ENCODE results near the gene GCNT1. TPM values are rescaled to one million over a fixed set of nuclear protein-coding genes. Genes with fewer than 3 reads are reported as not detected.
"Not testable (repeated sequence)": the region's sequence is repeated elsewhere in the genome, so short reads cannot be mapped to it uniquely, and the experiment has no call there.

GCNT1 gene
- total RNA-seq, 1 donor from 2014 or later = 9.9 TPM

- no peak for DNase-seq (ENCODE audit: low spot score)
Measured at GRCh38 chr9:76490249-76490990, 31.4 kb downstream of the GCNT1 start.

- DNase-seq (ENCODE audit: low spot score) = not testable (repeated sequence)
Measured at GRCh38 chr9:76491056-76491455, 32.1 kb downstream of the GCNT1 start.

- DNase-seq (ENCODE audit: low spot score) = not testable (repeated sequence)
Measured at GRCh38 chr9:76493496-76493895, 34.5 kb downstream of the GCNT1 start.

GRCh38 chr9:76500061-76500460, 41.1 kb downstream of the GCNT1 start:
- DNase-seq (ENCODE audit: low spot score) = no peak

- DNase-seq (ENCODE audit: low spot score) = no peak
Measured at GRCh38 chr9:76502746-76503145, 43.8 kb downstream of the GCNT1 start.

- DNase-seq (ENCODE audit: low spot score) = no peak
Measured at GRCh38 chr9:76510041-76510440, 51.1 kb downstream of the GCNT1 start.

- DNase-seq (ENCODE audit: low spot score) = no peak
Measured at GRCh38 chr9:76510446-76510845, 51.5 kb downstream of the GCNT1 start.

- DNase-seq (ENCODE audit: low spot score) = no peak
Measured at GRCh38 chr9:76512826-76513225, 53.8 kb downstream of the GCNT1 start.

- no peak for DNase-seq (ENCODE audit: low spot score)
Measured at GRCh38 chr9:76516350-76516749, 57.4 kb downstream of the GCNT1 start.

GRCh38 chr9:76516871-76517270, 57.9 kb downstream of the GCNT1 start:
- DNase-seq (ENCODE audit: low spot score) = no peak

- DNase-seq (ENCODE audit: low spot score) = no peak
Measured at GRCh38 chr9:76519075-76519835, 60.3 kb downstream of the GCNT1 start.

- no peak for DNase-seq (ENCODE audit: low spot score)
Measured at GRCh38 chr9:76521244-76521681, 62.3 kb downstream of the GCNT1 start.

GRCh38 chr9:76521906-76522305, 62.9 kb downstream of the GCNT1 start:
- DNase-seq (ENCODE audit: low spot score) = no peak

- DNase-seq (ENCODE audit: low spot score) = not testable (repeated sequence)
Measured at GRCh38 chr9:76523617-76524200, 64.7 kb downstream of the GCNT1 start.

- no peak for DNase-seq (ENCODE audit: low spot score)
Measured at GRCh38 chr9:76525196-76525595, 66.2 kb downstream of the GCNT1 start.

GRCh38 chr9:76526026-76526425, 67.0 kb downstream of the GCNT1 start:
- no peak for DNase-seq (ENCODE audit: low spot score)

- DNase-seq (ENCODE audit: low spot score) = no peak
Measured at GRCh38 chr9:76528056-76528455, 69.1 kb downstream of the GCNT1 start.

GRCh38 chr9:76528642-76529190, 69.7 kb downstream of the GCNT1 start:
- DNase-seq (ENCODE audit: low spot score) = no peak

GRCh38 chr9:76529653-76530052, 70.7 kb downstream of the GCNT1 start:
- DNase-seq (ENCODE audit: low spot score) = no peak

GRCh38 chr9:76530458-76531110, 71.6 kb downstream of the GCNT1 start:
- no peak for DNase-seq (ENCODE audit: low spot score)

- DNase-seq (ENCODE audit: low spot score) = no peak
Measured at GRCh38 chr9:76531231-76531780, 72.3 kb downstream of the GCNT1 start.

GRCh38 chr9:76532877-76533276, 73.9 kb downstream of the GCNT1 start:
- not testable (repeated sequence) for DNase-seq (ENCODE audit: low spot score)

Data from ureter (tissue), 1 donor.